Measurements from ENCODE around the gene FAM107A. TPM values are rescaled to one million over a fixed set of nuclear protein-coding genes. Genes with fewer than 3 reads are reported as not detected.

FAM107A gene
- total RNA-seq, 4 donors from 2014 or later, result 35.7 to 107 (median 92.7) TPM

GRCh38 chr3:58609990-58610389 lies 32.8 kb upstream of the FAM107A start:
- no peak overlapping the region for H3K27ac ChIP-seq (replicated peaks in 1 of 4)
- 80% methylated on average over 6 of the region's 7 CpGs for WGBS
- no peaks in the 10 kb centered on the region for H3K36me3 ChIP-seq
- peaks cover 0 to 8% (median 7%) of the 10 kb centered on the region in 4 donors for H3K4me1 ChIP-seq
- no peaks in the 10 kb centered on the region for H3K27me3 ChIP-seq
- intact Hi-C loops (cut with DNase I), result no loop called here
- TF ChIP-seq CTCF (IDR thresholded peaks at IDR 0.05) (no peak), POLR2AphosphoS5 (IDR thresholded peaks at IDR 0.05) (no peak), POLR2A (IDR thresholded peaks at IDR 0.05; ENCODE audit: low read depth) (no peak), EP300 (IDR thresholded peaks at IDR 0.05) (no peak)
- DNase-seq (ENCODE audit: extremely low spot score), result no peak
- H3K9me3 ChIP-seq, result peaks cover 0 to 6% (median 3%) of the 10 kb centered on the region in 4 donors
- H3K4me3 ChIP-seq, result no peak overlapping the region

GRCh38 chr3:58608648-58609047 lies 31.5 kb upstream of the FAM107A start:
- Histone ChIP-seq H3K27ac (replicated peaks in 1 of 4) (no peak overlapping the region), H3K27me3 (peaks cover 0 to 4% (median 0%) of the 10 kb centered on the region in 4 donors), H3K4me3 (no peak overlapping the region), H3K36me3 (no peaks in the 10 kb centered on the region), H3K4me1 (peaks cover 0 to 8% (median 7%) of the 10 kb centered on the region in 4 donors), H3K9me3 (peaks cover 0 to 17% (median 12%) of the 10 kb centered on the region in 4 donors)
- DNase-seq (ENCODE audit: extremely low spot score), result no peak
- 80% methylated on average over 5 of the region's 5 CpGs for WGBS
- TF ChIP-seq POLR2AphosphoS5 (IDR thresholded peaks at IDR 0.05) (no peak), POLR2A (IDR thresholded peaks at IDR 0.05; ENCODE audit: low read depth) (no peak), CTCF (IDR thresholded peaks at IDR 0.05) (no peak), EP300 (IDR thresholded peaks at IDR 0.05) (no peak)
- intact Hi-C loops (cut with DNase I), result no loop called here

DNA sequence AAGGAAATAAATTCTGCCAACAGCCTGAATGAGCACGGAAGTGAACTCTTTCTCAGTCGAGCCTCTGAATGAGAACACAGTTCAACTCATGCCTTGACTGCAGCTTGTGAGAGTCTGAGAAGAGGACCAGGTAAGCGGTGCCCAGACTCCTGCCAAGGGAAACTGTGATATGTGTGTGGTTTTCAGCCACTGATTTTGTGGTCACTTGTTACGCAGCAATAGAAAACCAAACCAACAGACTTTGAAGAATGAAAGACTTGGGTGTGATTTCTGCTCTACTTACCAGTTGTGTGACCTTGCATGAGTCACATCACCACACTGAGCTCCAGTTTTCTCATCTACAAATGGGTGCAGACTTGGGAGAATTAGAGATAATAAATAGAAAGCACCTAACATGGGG lies 30.6 kb upstream of the FAM107A start:
- TF ChIP-seq POLR2AphosphoS5 (IDR thresholded peaks at IDR 0.05) (no peak), EP300 (IDR thresholded peaks at IDR 0.05) (no peak), POLR2A (IDR thresholded peaks at IDR 0.05; ENCODE audit: low read depth) (no peak)
- Histone ChIP-seq H3K9me3 (peaks cover 0 to 17% (median 12%) of the 10 kb centered on the region in 4 donors), H3K4me3 (no peak overlapping the region), H3K4me1 (peaks cover 0 to 8% (median 7%) of the 10 kb centered on the region in 4 donors), H3K27me3 (peaks cover 0 to 6% (median 0%) of the 10 kb centered on the region in 4 donors), H3K27ac (replicated peaks in 1 of 4) (no peak overlapping the region), H3K36me3 (no peaks in the 10 kb centered on the region)
- DNase-seq (ENCODE audit: extremely low spot score), result no peak
- WGBS, result 89% methylated on average over 4 of the region's 4 CpGs
- intact Hi-C loops (cut with DNase I), result no loop called here

DNA sequence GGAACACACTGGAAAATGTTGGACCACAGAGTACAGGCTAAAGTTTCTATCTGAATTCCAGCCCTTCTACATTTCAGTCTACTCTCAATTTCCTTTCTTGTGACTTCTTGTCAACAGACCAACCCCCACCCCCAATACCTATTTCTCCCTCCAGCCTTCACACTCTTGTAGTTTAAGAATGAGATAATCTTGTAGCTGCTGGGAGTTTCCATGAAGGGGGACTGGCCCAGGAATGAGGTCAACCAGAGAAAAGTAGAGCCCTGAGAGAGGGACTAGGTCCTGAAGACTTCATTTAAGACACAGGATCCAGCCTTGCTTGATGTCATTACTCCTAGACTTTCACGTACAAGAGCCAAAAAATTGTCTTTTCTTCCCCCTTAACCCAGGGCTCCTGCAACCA lies 29.5 kb upstream of the FAM107A start:
- peaks cover 0 to 17% (median 12%) of the 10 kb centered on the region in 4 donors for H3K9me3 ChIP-seq
- peaks cover 0 to 6% (median 0%) of the 10 kb centered on the region in 4 donors for H3K27me3 ChIP-seq
- no peak for DNase-seq (ENCODE audit: extremely low spot score)
- intact Hi-C loops (cut with DNase I), result no loop called here
- peaks cover 0 to 8% (median 7%) of the 10 kb centered on the region in 4 donors for H3K4me1 ChIP-seq
- H3K27ac ChIP-seq (replicated peaks in 1 of 4), result no peak overlapping the region
- H3K36me3 ChIP-seq, result no peaks in the 10 kb centered on the region
- TF ChIP-seq POLR2AphosphoS5 (IDR thresholded peaks at IDR 0.05) (no peak), POLR2A (IDR thresholded peaks at IDR 0.05; ENCODE audit: low read depth) (no peak), EP300 (IDR thresholded peaks at IDR 0.05) (no peak), CTCF (IDR thresholded peaks at IDR 0.05) (no peak)
- H3K4me3 ChIP-seq, result no peak overlapping the region
- 81% methylated on average over 1 of the region's 1 CpG for WGBS

DNA sequence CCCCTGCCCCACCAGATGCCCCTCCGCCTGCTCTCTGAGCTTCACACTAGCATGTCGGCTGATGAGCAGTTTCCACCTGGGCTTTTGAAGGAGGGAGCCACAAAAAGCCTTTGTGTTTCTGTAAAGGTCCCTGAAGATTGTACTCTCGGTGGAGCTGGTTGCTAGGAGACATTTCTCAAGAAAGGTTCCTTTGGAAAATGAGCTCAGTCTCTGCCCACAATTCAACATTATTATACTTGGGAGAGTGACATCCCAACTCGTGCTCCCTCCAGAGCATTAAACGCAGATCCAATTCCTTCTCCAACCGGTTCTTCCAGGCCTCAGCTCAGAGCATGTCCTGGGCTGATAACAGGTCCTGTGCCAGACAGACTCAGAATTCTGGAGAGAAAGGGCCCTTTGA lies 26.8 kb upstream of the FAM107A start:
- Histone ChIP-seq H3K4me3 (no peak overlapping the region), H3K27ac (replicated peaks in 1 of 4) (no peak overlapping the region), H3K4me1 (peaks cover 0 to 7% (median 4%) of the 10 kb centered on the region in 4 donors), H3K27me3 (peaks cover 0 to 6% (median 0%) of the 10 kb centered on the region in 4 donors), H3K36me3 (no peaks in the 10 kb centered on the region), H3K9me3 (peaks cover 0 to 17% (median 12%) of the 10 kb centered on the region in 4 donors)
- intact Hi-C loops (cut with DNase I), result no loop called here
- no peak for TF ChIP-seq POLR2A (IDR thresholded peaks at IDR 0.05; ENCODE audit: low read depth)
- TF ChIP-seq POLR2AphosphoS5 (IDR thresholded peaks at IDR 0.05), result no peak
- no peak for TF ChIP-seq EP300 (IDR thresholded peaks at IDR 0.05)
- no peak for TF ChIP-seq CTCF (IDR thresholded peaks at IDR 0.05)
- 71% methylated on average over 6 of the region's 6 CpGs for WGBS
- DNase-seq (ENCODE audit: extremely low spot score), result no peak

All from esophagus muscularis mucosa (tissue), 4 donors.